Small intestine (tissue), 7 donors: ENCODE results near the gene TNFSF8. TPM values are rescaled to one million over a fixed set of nuclear protein-coding genes. Genes with fewer than 3 reads are reported as not detected.

Experiments
- DNase-seq, 2 donors: peaks; one replicate each; pipeline versions ENCODE4 v3.0.0 to v3.0.0-alpha.2; 2013
- FAIRE-seq: peaks from 2 replicates; lab custom pipeline; 2012; peaks lifted over from hg19 to GRCh38; lab: Jason Lieb, UNC
- H3K27ac ChIP-seq, 3 donors: one replicate each; pipeline ENCODE4 v1.5.1; 2013; ENCODE audit warnings: low read length in 2 of 3, mild to moderate bottlenecking in 2 of 3, control low read depth in 1 of 3, inconsistent platforms in 1 of 3, low read depth in 1 of 3, moderate library complexity in 1 of 3
- H3K27me3 ChIP-seq, 3 donors: one replicate each; pipeline ENCODE4 v1.6.1; 2013; ENCODE audit warnings: low read length in 3 of 3, inconsistent platforms in 1 of 3; ENCODE audit not compliant: control insufficient read depth in 3 of 3, insufficient read depth in 3 of 3
- H3K36me3 ChIP-seq, 3 donors: one replicate each; pipeline ENCODE4 v1.6.1; 2013; ENCODE audit warnings: low read length in 3 of 3, inconsistent platforms in 1 of 3, low read depth in 1 of 3, mild to moderate bottlenecking in 1 of 3, moderate library complexity in 1 of 3; ENCODE audit not compliant: control insufficient read depth in 3 of 3, insufficient read depth in 2 of 3
- H3K4me1 ChIP-seq, 3 donors: one replicate each; pipeline ENCODE4 v1.6.1; 2013; ENCODE audit warnings: low read length in 2 of 3, inconsistent platforms in 1 of 3, low read depth in 1 of 3, mild to moderate bottlenecking in 1 of 3, moderate library complexity in 1 of 3; ENCODE audit not compliant: control insufficient read depth in 3 of 3, insufficient read depth in 2 of 3
- H3K4me3 ChIP-seq, 3 donors: one replicate each; pipeline ENCODE4 v1.5.1; 2013; ENCODE audit warnings: low read length in 3 of 3, control low read depth in 1 of 3, inconsistent platforms in 1 of 3, low read depth in 1 of 3, mild to moderate bottlenecking in 1 of 3, moderate library complexity in 1 of 3
- H3K9me3 ChIP-seq, 2 donors: one replicate each; pipeline ENCODE4 v1.6.1; 2013; ENCODE audit warnings: low read depth in 1 of 2, low read length in 1 of 2; ENCODE audit not compliant: control insufficient read depth in 2 of 2, insufficient read depth in 1 of 2
- WGBS, 3 donors: extraction: QIAGEN DNeasy Blood & Tissue Kit; methylation state at CpG; one replicate each; pipeline ENCODE4 v1.1.7; 2013; 5-methylcytosine and 5-hydroxymethylcytosine counted together
- polyA plus RNA-seq, 4 donors: library from polyadenylated mRNA; stranded (reverse) in 3 of 4; unstranded in 1 of 4; fragments of 200-250 nt in 3 of 4; fragments of 120-200 nt in 1 of 4; gene quantifications; one replicate each; pipeline versions ENCODE4 v1.2.1 to v1.2.3, GENCODE V29; 2013
- donor health status: healthy with polysubstance abuse.
- donor health status: control.
- donor health status: control.
- donor health status: Bipolar disorder and iron deficiency.
- donor health status: healthy.

The TNFSF8 gene
- polyA plus RNA-seq, 4 donors = 0.43 to 1.2 (median 1.1) TPM; not detected in 1

DNA sequence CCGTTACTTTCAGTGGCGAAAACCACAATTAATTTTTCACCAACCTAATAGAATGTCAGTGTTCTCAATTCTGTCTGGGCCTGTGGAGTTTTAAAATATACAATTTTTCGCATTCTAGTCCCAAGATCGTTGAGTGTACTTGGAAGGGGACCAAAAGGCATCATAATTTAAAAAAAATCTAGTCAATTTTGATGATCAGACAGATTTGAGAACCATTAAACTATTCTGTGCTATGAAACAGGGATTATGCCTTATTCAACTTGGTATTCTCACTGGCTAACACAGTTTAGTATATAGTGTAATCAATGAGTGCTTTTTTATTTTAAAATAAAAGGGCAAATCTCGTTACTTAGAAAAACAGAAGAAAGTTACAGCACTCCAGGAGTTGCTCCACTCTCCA is 63.1 kb downstream of the TNFSF8 start:
- no peaks in the 10 kb centered on the region for H3K27me3 ChIP-seq
- no peak overlapping the region for H3K4me3 ChIP-seq
- H3K9me3 ChIP-seq = peaks cover 0 to 3% of the 10 kb centered on the region in 2 donors
- no peak overlapping the region for H3K27ac ChIP-seq
- FAIRE-seq (no peak), DNase-seq (no peak)
- no peaks in the 10 kb centered on the region for H3K36me3 ChIP-seq
- WGBS, 3 donors = 75 to 83% (median 78%) methylated on average over 5 of the region's 5 CpGs
- peaks cover 0 to 2% (median 0%) of the 10 kb centered on the region in 3 donors for H3K4me1 ChIP-seq

DNA sequence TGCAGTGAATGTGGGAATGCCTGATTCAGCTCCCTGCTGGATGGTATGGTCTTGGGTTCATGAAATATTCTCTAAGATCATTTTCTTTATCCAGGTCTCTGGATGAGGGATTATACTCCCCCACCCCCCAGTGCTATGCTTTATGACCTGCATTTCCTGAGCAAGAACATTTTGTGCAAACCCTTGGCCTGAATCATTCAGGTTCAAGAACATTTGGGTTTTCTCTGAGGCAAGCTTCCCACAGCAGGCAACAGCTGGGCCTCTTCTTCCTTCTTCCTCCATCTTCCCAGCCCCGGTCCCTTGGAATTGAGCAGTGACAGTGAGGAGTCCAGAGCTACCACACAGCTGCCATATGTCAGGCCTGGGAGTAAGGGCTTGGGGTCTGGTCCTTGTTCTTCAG is 65.9 kb downstream of the TNFSF8 start:
- H3K27me3 ChIP-seq = no peaks in the 10 kb centered on the region
- no peak overlapping the region for H3K4me3 ChIP-seq
- no peak for FAIRE-seq
- no peak overlapping the region for H3K27ac ChIP-seq
- no peaks in the 10 kb centered on the region for H3K36me3 ChIP-seq
- DNase-seq = no peak
- 65 to 92% (median 75%) methylated on average over 1 of the region's 1 CpG for WGBS, 3 donors
- peaks cover 0 to 2% (median 0%) of the 10 kb centered on the region in 3 donors for H3K4me1 ChIP-seq
- H3K9me3 ChIP-seq = peaks cover 0 to 3% of the 10 kb centered on the region in 2 donors

DNA sequence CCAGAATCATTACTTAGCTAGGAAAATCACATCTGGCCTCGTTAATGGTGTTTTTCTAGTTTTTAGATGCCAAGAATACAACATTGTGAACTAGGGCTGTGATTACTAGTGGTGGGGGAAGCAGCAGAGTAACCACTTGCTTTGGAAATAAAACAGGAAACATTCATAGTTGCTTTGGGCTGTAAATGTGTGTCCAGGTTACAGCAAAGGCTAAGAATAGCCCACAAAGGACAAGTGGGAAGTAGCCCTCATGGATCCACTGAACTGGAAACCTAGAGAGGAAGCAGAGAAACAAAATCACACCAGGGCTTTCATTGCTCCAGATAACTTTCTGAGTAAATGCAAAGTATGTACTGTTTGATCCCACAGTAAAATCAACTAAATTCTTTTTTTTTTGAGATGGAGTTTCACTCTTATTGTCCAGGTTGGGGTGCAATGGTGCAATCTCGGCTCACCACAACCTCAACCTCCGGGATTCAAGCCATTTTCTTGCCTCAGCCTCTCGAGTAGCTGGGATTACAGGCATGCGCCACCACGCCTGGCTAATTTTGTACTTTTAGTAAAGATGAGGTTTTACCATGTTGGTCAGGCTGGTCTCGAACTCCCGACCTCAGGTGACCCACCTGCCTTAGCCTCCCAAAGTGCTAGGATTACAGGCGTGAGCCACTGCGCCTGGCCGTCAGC is 68.3 kb downstream of the TNFSF8 start:
- no peak overlapping the region for H3K4me3 ChIP-seq
- 88 to 92% (median 92%) methylated on average over 11 of the region's 11 CpGs for WGBS, 3 donors
- no peaks in the 10 kb centered on the region for H3K9me3 ChIP-seq
- no peak for DNase-seq
- no peaks in the 10 kb centered on the region for H3K27me3 ChIP-seq
- no peak for FAIRE-seq
- H3K36me3 ChIP-seq = no peaks in the 10 kb centered on the region
- H3K4me1 ChIP-seq = peaks cover 0 to 2% (median 0%) of the 10 kb centered on the region in 3 donors
- no peak overlapping the region for H3K27ac ChIP-seq

DNA sequence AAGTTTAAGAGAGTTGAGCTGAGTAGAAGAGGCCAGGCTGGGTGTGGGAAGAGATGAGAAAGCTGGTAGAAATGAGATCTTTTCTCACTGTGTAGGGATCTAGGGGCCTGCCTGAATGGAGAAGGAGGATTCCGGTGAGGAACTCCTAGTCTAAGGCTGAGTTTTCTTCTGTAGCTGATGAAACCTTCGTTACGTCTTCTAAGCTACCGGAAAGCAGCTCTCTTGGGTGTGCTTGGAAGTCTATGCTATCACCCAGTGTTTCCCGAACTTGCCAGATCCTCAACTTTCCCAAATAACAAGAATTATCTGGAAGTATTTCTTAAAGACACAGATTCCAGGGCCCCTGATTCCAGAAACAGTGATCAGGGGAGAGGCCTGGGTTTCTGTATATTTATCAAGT is 69.1 kb downstream of the TNFSF8 start:
- H3K27ac ChIP-seq = no peak overlapping the region
- H3K4me1 ChIP-seq = peaks cover 0 to 2% (median 0%) of the 10 kb centered on the region in 3 donors
- H3K4me3 ChIP-seq = no peak overlapping the region
- no peaks in the 10 kb centered on the region for H3K27me3 ChIP-seq
- FAIRE-seq (no peak), DNase-seq (no peak)
- 90 to 97% (median 96%) methylated on average over 5 of the region's 5 CpGs for WGBS, 3 donors
- H3K36me3 ChIP-seq = no peaks in the 10 kb centered on the region
- no peaks in the 10 kb centered on the region for H3K9me3 ChIP-seq

DNA sequence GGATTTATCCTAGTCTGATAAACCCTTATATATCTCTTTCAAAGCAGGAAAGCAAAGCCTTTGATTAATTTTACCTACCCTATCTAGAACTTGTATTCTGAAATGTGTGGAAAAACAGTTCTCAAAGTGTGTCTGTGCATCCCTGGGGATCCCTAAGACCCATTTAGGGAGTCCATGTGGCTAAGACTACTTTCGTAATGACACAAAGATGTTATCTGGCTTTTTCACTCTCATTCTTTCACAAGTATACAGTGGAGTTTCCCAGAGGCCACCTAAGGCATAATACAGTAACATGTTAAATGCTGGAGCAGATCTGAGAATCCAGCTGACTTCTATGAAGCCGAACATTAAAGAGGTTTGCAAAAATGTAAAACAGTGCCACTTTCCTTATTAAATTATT is 70.2 kb downstream of the TNFSF8 start:
- Histone ChIP-seq H3K4me3 (no peak overlapping the region), H3K4me1 (peaks cover 0 to 2% (median 0%) of the 10 kb centered on the region in 3 donors), H3K9me3 (no peaks in the 10 kb centered on the region), H3K27me3 (no peaks in the 10 kb centered on the region), H3K27ac (no peak overlapping the region), H3K36me3 (no peaks in the 10 kb centered on the region)
- WGBS, 3 donors = 71 to 89% (median 79%) methylated on average over 2 of the region's 2 CpGs
- FAIRE-seq = no peak
- no peak for DNase-seq

DNA sequence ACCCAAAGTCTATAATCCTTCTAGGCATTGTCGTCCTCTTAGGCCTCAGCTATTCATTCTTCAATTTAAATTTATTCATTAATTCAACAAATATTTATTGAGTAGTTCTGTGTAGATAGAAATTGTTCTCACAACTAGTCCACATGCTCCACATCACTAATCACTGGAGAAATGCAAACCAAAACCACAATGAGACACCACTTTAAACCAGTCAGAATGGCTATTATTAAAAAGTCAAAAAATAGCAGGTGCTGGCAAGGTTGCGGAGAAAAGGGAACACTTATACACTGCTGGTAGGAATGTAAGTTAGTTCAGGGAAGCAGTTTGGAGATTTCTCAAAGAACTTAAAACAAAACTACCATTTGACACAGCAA is 73.5 kb downstream of the TNFSF8 start:
- no peak for FAIRE-seq

DNA sequence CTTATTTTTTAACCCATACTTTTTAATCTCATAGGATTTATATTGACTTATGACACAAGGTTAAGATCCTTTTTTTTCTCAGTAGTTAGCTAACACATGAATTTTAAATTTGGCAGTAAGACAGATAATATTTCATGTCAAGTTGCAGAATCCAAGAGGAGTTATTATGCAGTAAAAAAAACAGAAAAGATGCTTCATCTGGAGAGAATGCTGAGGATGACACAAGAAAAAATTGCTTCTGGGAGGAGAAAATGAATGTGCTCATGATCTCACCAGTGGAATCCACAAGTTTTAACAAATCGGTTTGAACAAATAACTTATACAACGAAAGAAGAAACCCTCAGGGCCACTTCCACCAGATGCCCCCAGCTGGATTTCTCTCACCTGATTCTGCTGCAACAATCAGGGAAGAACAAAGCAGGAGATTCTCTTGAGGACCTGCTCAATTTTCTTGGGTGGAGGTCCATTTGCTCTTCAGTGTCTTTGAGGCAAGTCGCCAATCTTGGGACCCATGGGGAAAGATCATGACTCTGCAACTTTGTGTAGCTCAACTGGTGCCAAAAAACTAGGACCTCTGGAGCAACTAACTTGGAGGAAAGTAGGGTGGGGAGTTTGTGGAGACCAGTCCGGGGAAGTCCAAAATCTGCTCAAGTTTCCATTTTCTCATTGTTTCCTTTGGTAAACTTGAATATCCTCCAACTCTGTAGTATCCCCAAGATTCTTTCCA is 74.0 kb downstream of the TNFSF8 start:
- DNase-seq (no peak), FAIRE-seq (no peak)
- peaks cover 4 to 24% (median 13%) of the 10 kb centered on the region in 3 donors for H3K4me1 ChIP-seq
- no peaks in the 10 kb centered on the region for H3K36me3 ChIP-seq
- H3K4me3 ChIP-seq = no peak overlapping the region
- no peaks in the 10 kb centered on the region for H3K9me3 ChIP-seq
- no peak overlapping the region for H3K27ac ChIP-seq
- no peaks in the 10 kb centered on the region for H3K27me3 ChIP-seq
- 69 to 91% (median 90%) methylated on average over 4 of the region's 4 CpGs for WGBS, 3 donors

More for the DNA sequence above, 73.5 kb downstream of the TNFSF8 start:
- Histone ChIP-seq H3K36me3 (no peaks in the 10 kb centered on the region), H3K27me3 (no peaks in the 10 kb centered on the region), H3K9me3 (no peaks in the 10 kb centered on the region), H3K4me1 (peaks cover 4 to 22% (median 9%) of the 10 kb centered on the region in 3 donors), H3K4me3 (no peak overlapping the region), H3K27ac (no peak overlapping the region)
- 85 to 94% (median 94%) methylated on average over 2 of the region's 2 CpGs for WGBS, 3 donors
- DNase-seq = no peak

DNA sequence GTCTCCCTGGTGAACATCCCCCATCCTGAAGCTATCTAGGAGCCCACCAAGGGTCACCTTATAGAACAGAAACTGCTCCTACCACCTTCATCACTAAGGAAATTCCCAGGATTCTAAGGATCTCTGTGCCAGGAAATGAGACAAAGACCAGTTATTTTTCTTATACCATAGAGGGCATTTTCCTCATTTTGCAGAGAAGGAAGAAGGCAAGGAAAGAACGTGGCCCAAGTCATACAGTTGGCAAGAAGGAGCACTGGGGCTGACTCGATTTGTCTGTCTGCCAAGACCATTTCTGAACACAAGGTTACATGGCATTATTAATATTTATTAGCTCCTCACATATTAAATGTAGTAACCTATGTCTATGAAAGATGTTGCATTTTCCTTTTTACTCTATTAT is 74.9 kb downstream of the TNFSF8 start:
- Histone ChIP-seq H3K4me1 (peaks cover 4 to 24% (median 13%) of the 10 kb centered on the region in 3 donors), H3K27ac (no peak overlapping the region), H3K4me3 (no peak overlapping the region), H3K9me3 (no peaks in the 10 kb centered on the region), H3K27me3 (no peaks in the 10 kb centered on the region), H3K36me3 (no peaks in the 10 kb centered on the region)
- FAIRE-seq (no peak), DNase-seq (no peak)
- 56 to 71% (median 65%) methylated on average over 2 of the region's 2 CpGs for WGBS, 3 donors
